22Rv1 (cell line): ENCODE results near the gene PFDN2.
A peak's percentile ranks its signal among the peaks of the same experiment; 100 is the strongest.
"Not testable (repeated sequence)": the region's sequence is repeated elsewhere in the genome, so short reads cannot be mapped to it uniquely, and the experiment has no call there.

Experiments used
- H3K27ac ChIP-seq: fragments of 450-650 bp; 2 replicates; pipeline ENCODE4 v1.5.1; 2017
- ZFX ChIP-seq: fragments of 450-650 bp; IDR thresholded peaks from 2 replicates; pipeline ENCODE4 v1.6.1; 2017; ENCODE audit warnings: antibody characterized with exemption, borderline replicate concordance
- TF ChIP-seq, protein P1 (sequence below): fragments of 450-650 bp; IDR thresholded peaks from 2 replicates; pipeline ENCODE4 v1.5.1; 2017; ENCODE audit warnings: mild to moderate bottlenecking

The PFDN2 gene

GRCh38 chr1:161122967-161123366 lies 5.1 kb upstream of the PFDN2 start:
- TF ChIP-seq ZFX = no peak
- TF ChIP-seq, protein P1, sequence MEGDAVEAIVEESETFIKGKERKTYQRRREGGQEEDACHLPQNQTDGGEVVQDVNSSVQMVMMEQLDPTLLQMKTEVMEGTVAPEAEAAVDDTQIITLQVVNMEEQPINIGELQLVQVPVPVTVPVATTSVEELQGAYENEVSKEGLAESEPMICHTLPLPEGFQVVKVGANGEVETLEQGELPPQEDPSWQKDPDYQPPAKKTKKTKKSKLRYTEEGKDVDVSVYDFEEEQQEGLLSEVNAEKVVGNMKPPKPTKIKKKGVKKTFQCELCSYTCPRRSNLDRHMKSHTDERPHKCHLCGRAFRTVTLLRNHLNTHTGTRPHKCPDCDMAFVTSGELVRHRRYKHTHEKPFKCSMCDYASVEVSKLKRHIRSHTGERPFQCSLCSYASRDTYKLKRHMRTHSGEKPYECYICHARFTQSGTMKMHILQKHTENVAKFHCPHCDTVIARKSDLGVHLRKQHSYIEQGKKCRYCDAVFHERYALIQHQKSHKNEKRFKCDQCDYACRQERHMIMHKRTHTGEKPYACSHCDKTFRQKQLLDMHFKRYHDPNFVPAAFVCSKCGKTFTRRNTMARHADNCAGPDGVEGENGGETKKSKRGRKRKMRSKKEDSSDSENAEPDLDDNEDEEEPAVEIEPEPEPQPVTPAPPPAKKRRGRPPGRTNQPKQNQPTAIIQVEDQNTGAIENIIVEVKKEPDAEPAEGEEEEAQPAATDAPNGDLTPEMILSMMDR = no peak

DNA sequence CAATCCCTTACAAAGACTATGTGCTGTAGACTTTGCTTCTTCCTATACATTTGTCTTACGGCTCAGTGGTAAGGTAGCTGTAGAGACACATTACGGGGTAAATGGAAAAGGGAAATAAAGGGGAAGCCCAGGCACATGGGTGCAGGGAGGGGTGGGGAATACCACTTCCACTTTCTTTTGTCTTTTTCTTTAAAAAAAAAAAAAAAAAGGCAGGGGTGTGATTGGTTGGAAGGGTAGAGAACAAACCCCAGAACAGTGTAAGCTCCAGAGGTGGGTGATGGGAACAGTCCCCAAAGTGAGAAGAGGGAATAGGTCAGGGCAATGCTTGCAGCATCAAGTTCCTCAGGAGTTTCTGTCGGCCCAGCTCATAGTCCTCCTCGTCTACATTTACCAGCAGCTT lies 4.0 kb upstream of the PFDN2 start:
- no peak overlapping the region for H3K27ac ChIP-seq
- no peak for TF ChIP-seq ZFX
- TF ChIP-seq, protein P1 = no peak

More at GRCh38 chr1:161122967-161123366, 5.1 kb upstream of the PFDN2 start:
- no peak overlapping the region for H3K27ac ChIP-seq

GRCh38 chr1:161121042-161121650 lies 3.3 kb upstream of the PFDN2 start:
- TF ChIP-seq ZFX = no peak
- TF ChIP-seq, protein P1 = no peak
- H3K27ac ChIP-seq = no peak overlapping the region; the same call in 1 of the 2 replicates

DNA sequence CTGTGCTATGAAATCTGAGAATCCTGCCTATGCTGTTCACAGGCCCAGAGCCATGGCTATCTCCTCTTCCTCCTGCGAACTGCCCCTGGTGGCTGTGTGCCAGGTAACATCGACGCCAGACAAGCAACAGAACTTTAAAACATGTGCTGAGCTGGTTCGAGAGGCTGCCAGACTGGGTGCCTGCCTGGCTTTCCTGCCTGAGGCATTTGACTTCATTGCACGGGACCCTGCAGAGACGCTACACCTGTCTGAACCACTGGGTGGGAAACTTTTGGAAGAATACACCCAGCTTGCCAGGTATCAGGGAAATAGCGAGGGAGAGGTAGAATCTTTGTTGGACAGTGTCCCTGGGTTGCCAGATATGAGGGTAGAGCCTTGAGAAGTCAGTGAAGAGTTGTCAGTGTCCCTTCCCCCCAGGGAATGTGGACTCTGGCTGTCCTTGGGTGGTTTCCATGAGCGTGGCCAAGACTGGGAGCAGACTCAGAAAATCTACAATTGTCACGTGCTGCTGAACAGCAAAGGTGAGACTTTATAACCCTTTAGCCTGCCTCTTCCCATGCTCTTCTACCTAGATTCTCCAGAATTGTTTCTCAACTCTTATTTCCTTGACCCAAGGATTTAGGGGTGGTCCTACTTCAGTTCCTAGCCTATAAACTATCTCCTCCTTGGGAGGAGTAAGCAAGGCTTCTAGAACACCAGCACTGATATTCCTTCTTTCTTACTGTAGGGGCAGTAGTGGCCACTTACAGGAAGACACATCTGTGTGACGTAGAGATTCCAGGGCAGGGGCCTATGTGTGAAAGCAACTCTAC lies 1.5 kb upstream of the PFDN2 start:
- H3K27ac ChIP-seq = peak overlapping the region; percentile 96

DNA sequence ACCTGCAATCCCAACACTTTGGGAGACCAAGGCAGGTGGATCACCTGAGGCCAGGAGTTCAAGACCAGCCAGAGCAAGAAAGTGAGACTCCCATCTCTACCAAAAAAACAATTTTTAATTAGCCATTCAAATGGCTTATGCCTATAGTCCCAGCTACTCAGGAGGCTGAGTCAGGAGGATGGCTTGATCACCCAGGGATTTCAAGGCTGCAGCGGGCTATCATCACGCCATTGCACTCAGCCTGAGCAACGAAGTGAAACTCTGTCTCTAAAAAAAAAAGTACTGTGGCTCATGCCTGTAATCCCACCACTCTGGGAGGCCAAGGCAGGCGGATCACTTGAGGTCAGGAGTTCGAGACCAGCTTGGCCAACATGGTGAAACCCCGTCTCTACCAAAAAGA lies 1.9 kb downstream of the PFDN2 start:
- not testable (repeated sequence) for H3K27ac ChIP-seq

More for the DNA sequence above, 1.5 kb upstream of the PFDN2 start:
- no peak for TF ChIP-seq ZFX
- TF ChIP-seq, protein P1 = peak; percentile 72

- peak overlapping the region; percentile 5; the same call in 1 of the 2 replicates for H3K27ac ChIP-seq
- TF ChIP-seq, protein P1 = no peak
- TF ChIP-seq ZFX = no peak
These were observed 2.6 kb downstream of the PFDN2 start for GRCh38 chr1:161115132-161115711.

DNA sequence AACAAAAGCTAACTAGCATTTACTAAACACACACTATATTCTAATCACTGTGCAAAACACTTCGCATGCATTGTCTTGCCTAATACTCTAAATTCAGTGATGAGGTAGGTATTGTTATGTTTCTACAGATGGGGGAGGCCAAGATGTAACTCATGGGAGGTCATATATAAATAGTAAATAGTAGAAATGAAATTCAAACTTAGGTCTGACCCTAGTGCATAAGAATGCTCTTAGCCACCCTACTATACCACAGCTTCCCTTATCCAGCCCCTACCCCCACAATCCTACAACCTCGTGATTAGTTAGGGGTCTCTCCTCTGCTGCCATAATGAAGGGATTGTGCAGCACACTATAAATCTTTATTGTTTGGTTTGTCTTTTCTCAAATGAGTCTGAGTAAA lies 3.3 kb downstream of the PFDN2 start:
- no peak for TF ChIP-seq ZFX
- TF ChIP-seq, protein P1 = no peak
- peak overlapping the region; percentile 5; the same call in 1 of the 2 replicates for H3K27ac ChIP-seq
